ENCODE results near the gene BOK.

The BOK gene

GRCh38 chr2:241606186-241606585 lies 47.6 kb downstream of the BOK start:
- DNase-seq, result no peak

- no peak for DNase-seq
Measured at GRCh38 chr2:241607162-241607885, 48.8 kb downstream of the BOK start.

GRCh38 chr2:241608881-241609280 lies 50.3 kb downstream of the BOK start:
- DNase-seq, result no peak

- DNase-seq, result peak; percentile 88
Measured at GRCh38 chr2:241609859-241610793, 51.6 kb downstream of the BOK start.

- no peak for DNase-seq
Measured at GRCh38 chr2:241611062-241611461, 52.5 kb downstream of the BOK start.

GRCh38 chr2:241612156-241613016 lies 53.8 kb downstream of the BOK start:
- no peak for DNase-seq

GRCh38 chr2:241613017-241613780 lies 54.7 kb downstream of the BOK start:
- no peak for DNase-seq

GRCh38 chr2:241615041-241615440 lies 56.5 kb downstream of the BOK start:
- DNase-seq, result no peak

GRCh38 chr2:241615522-241616052 lies 57.0 kb downstream of the BOK start:
- DNase-seq, result no peak

GRCh38 chr2:241616168-241617125 lies 57.9 kb downstream of the BOK start:
- no peak for DNase-seq

GRCh38 chr2:241617431-241618154 lies 59.0 kb downstream of the BOK start:
- no peak for DNase-seq

GRCh38 chr2:241618296-241618805 lies 59.8 kb downstream of the BOK start:
- no peak for DNase-seq

- no peak for DNase-seq
Measured at GRCh38 chr2:241618829-241619228, 60.3 kb downstream of the BOK start.

GRCh38 chr2:241619597-241620418 lies 61.3 kb downstream of the BOK start:
- DNase-seq, result peak; percentile 33

GRCh38 chr2:241620419-241620769 lies 61.8 kb downstream of the BOK start:
- peak; percentile 76 for DNase-seq

Data from stimulated activated CD4-positive, alpha-beta T cell treated with anti-CD3 and anti-CD28 coated beads, Interleukin-4, amount 100 ng/mL, for 24 hours (primary cell).